ENCODE data around the gene PLXDC1. TPM values are rescaled to one million over a fixed set of nuclear protein-coding genes. Genes with fewer than 3 reads are reported as not detected.
"Not testable (repeated sequence)": the region's sequence is repeated elsewhere in the genome, so short reads cannot be mapped to it uniquely, and the experiment has no call there.

The PLXDC1 gene
- total and polyA plus RNA-seq, 2 of the 13 experiments (the other 11 are each of a cell fraction or from before 2014, with no cell fraction given) = not detected

- TF ChIP-seq CREBL2 (CRISPR knock-in tag; IDR thresholded peaks at IDR 0.05; ENCODE audit: borderline replicate concordance) = no peak
- TF ChIP-seq KLF13 (CRISPR knock-in tag; IDR thresholded peaks at IDR 0.05) = no peak
- TF ChIP-seq RBM39 (IDR thresholded peaks at IDR 0.05; ENCODE audit: low read depth, low read length, poor library complexity, severe bottlenecking) = no peak
- no peak for TF ChIP-seq ZNF207 (IDR thresholded peaks at IDR 0.05; ENCODE audit: borderline replicate concordance)
- no peak for TF ChIP-seq ATF1 (CRISPR knock-in tag; IDR thresholded peaks at IDR 0.05)
- TF ChIP-seq RFX1 (IDR thresholded peaks at IDR 0.05) = no peak
- no peak for TF ChIP-seq ZNF33B (CRISPR knock-in tag; IDR thresholded peaks at IDR 0.05)
- no peak for TF ChIP-seq ZFP1 (CRISPR knock-in tag; IDR thresholded peaks at IDR 0.05)
- no peak for TF ChIP-seq ZNF496 (CRISPR knock-in tag; IDR thresholded peaks at IDR 0.05; ENCODE audit: insufficient replicate concordance)
- TF ChIP-seq TFDP2 (CRISPR knock-in tag; IDR thresholded peaks at IDR 0.05) = no peak
- TF ChIP-seq CTCF (CRISPR knock-in tag; IDR thresholded peaks at IDR 0.05) = no peak
- in situ Hi-C loops (cut with HindIII; ENCODE audit: extremely low pct_ligation_motif_present, low pct_unique_long_range_greater_than_20kb) (no loop called here), intact Hi-C loops (cut with micrococcal nuclease; ENCODE audit: unreplicated experiment) (no loop called here)
- Histone ChIP-seq H3K36me3 (replicated peaks in 1 of 2; ENCODE audit: control insufficient read depth in 1 of 2, insufficient read depth in 2 of 2, low read length in 2 of 2) (no peaks in the 10 kb centered on the region), H3K4me2 (ENCODE audit: low read depth, low read length) (no peak overlapping the region), H4K20me1 (ENCODE audit: insufficient read depth, low read length) (no peaks in the 10 kb centered on the region), H3K27me3 (ENCODE audit: control insufficient read depth in 1 of 2, insufficient read depth in 2 of 2, low read length in 2 of 2) (no peaks in the 10 kb centered on the region), H3K4me1 (ENCODE audit: insufficient read depth, low read length) (no peaks in the 10 kb centered on the region), H3K9me3 (ENCODE audit: low read length) (no peaks in the 10 kb centered on the region), H3K9ac (ENCODE audit: insufficient read depth, low read depth, low read length) (no peak overlapping the region), H3K79me2 (ENCODE audit: insufficient read depth, low read length) (no peaks in the 10 kb centered on the region), H3K27ac (ENCODE audit: extremely low read length, insufficient read depth, low read length) (no peak overlapping the region), H3K4me3 (replicated peaks in 1 of 3; ENCODE audit: insufficient read depth in 1 of 3, low read depth in 2 of 3, low read length in 3 of 3) (no peak overlapping the region), H2AFZ (ENCODE audit: low read length) (no peak overlapping the region)
- no peak for ATAC-seq
- CTCF ChIA-PET (ENCODE audit: low intra/inter-chr PET ratio, low total read pairs) = no interaction called here
- no peak for DNase-seq (ENCODE audit: low spot score)
- 21% methylated on average over 2 of the region's 2 CpGs for WGBS (ENCODE audit: low lambda C conversion rate)
- POLR2A ChIA-PET = no interaction called here
- BruUV-seq (replicated peaks) = no TSS peak
- FAIRE-seq = no peak
Measured at GRCh38 chr17:39036009-39036408, 115.4 kb downstream of the PLXDC1 start.

GRCh38 chr17:39035578-39035977 is 115.9 kb downstream of the PLXDC1 start:
- H3K4me1 ChIP-seq (ENCODE audit: insufficient read depth, low read length); H3K79me2 ChIP-seq (ENCODE audit: insufficient read depth, low read length); in situ Hi-C loops (cut with HindIII; ENCODE audit: extremely low pct_ligation_motif_present, low pct_unique_long_range_greater_than_20kb); H3K9me3 ChIP-seq (ENCODE audit: low read length); H3K4me2 ChIP-seq (ENCODE audit: low read depth, low read length); H3K27ac ChIP-seq (ENCODE audit: extremely low read length, insufficient read depth, low read length); intact Hi-C loops (cut with micrococcal nuclease; ENCODE audit: unreplicated experiment); H3K27me3 ChIP-seq (ENCODE audit: control insufficient read depth in 1 of 2, insufficient read depth in 2 of 2, low read length in 2 of 2); BruUV-seq (replicated peaks); DNase-seq (ENCODE audit: low spot score); ATAC-seq; H3K4me3 ChIP-seq (replicated peaks in 1 of 3; ENCODE audit: insufficient read depth in 1 of 3, low read depth in 2 of 3, low read length in 3 of 3); POLR2A ChIA-PET; H3K9ac ChIP-seq (ENCODE audit: insufficient read depth, low read depth, low read length); H2AFZ ChIP-seq (ENCODE audit: low read length); H4K20me1 ChIP-seq (ENCODE audit: insufficient read depth, low read length); CTCF ChIA-PET (ENCODE audit: low intra/inter-chr PET ratio, low total read pairs); H3K36me3 ChIP-seq (replicated peaks in 1 of 2; ENCODE audit: control insufficient read depth in 1 of 2, insufficient read depth in 2 of 2, low read length in 2 of 2); FAIRE-seq: not testable (repeated sequence)
- 52% methylated on average over 16 of the region's 16 CpGs for WGBS (ENCODE audit: low lambda C conversion rate)
